ENCODE data around the gene MFAP5. TPM values are rescaled to one million over a fixed set of nuclear protein-coding genes. Genes with fewer than 3 reads are reported as not detected.
"Not testable (repeated sequence)": the region's sequence is repeated elsewhere in the genome, so short reads cannot be mapped to it uniquely, and the experiment has no call there.

The MFAP5 gene
- total RNA-seq, 1 experiment from 2014 or later, result 18.9 TPM

DNA sequence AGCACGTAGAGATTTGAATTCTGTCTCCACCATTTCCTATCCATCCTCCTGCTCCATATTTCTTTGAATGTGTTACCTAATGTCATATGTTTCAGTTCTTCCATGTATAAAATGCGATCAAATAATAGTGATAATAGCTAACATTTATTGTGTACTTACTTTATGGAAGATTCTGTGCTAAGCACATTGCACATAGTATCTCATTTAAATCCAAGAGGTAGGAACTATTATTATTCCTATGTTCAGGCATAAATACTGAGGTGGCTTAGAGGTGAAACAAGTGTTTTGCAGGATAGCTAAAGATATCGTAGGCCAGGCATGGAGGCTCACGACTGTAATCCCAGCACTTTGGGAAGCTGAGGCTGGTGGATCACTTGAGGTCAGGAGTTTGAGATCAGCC lies 32.5 kb downstream of the MFAP5 start:
- Histone ChIP-seq H3K4me3 (no peak overlapping the region), H4K20me1 (ENCODE audit: insufficient read depth) (no peaks in the 10 kb centered on the region), H3K79me2 (ENCODE audit: low read depth) (no peaks in the 10 kb centered on the region), H3K36me3 (ENCODE audit: low read depth) (no peaks in the 10 kb centered on the region), H3K9me2 (ENCODE audit: insufficient read depth) (no peaks in the 10 kb centered on the region), H3K9me3 (ENCODE audit: insufficient read depth, low read depth) (no peaks in the 10 kb centered on the region), H3K27me3 (ENCODE audit: insufficient read depth, low read depth) (peaks cover 2% of the 10 kb centered on the region; the same call in 1 of the 2 replicates), H3K4me1 (replicated peaks; ENCODE audit: insufficient read depth) (no peaks in the 10 kb centered on the region), H3F3A (ENCODE audit: insufficient read depth, low read depth) (no peaks in the 10 kb centered on the region), H2AFZ (no peak overlapping the region), H3K27ac (no peak overlapping the region), H3K4me2 (no peak overlapping the region)
- BruUV-seq (replicated peaks), result no TSS peak
- intact Hi-C loops (cut with micrococcal nuclease; ENCODE audit: unreplicated experiment), result no loop called here
- CTCF ChIA-PET, result no interaction called here
- POLR2A ChIA-PET (ENCODE audit: unreplicated experiment), result no interaction called here
- DNase-seq, result no peak
- TF ChIP-seq, protein P1, sequence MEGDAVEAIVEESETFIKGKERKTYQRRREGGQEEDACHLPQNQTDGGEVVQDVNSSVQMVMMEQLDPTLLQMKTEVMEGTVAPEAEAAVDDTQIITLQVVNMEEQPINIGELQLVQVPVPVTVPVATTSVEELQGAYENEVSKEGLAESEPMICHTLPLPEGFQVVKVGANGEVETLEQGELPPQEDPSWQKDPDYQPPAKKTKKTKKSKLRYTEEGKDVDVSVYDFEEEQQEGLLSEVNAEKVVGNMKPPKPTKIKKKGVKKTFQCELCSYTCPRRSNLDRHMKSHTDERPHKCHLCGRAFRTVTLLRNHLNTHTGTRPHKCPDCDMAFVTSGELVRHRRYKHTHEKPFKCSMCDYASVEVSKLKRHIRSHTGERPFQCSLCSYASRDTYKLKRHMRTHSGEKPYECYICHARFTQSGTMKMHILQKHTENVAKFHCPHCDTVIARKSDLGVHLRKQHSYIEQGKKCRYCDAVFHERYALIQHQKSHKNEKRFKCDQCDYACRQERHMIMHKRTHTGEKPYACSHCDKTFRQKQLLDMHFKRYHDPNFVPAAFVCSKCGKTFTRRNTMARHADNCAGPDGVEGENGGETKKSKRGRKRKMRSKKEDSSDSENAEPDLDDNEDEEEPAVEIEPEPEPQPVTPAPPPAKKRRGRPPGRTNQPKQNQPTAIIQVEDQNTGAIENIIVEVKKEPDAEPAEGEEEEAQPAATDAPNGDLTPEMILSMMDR (conservative IDR thresholded peaks at IDR 0.05), result no peak
- no peak for TF ChIP-seq EZH2 (IDR thresholded peaks at IDR 0.05; ENCODE audit: low read depth)

DNA sequence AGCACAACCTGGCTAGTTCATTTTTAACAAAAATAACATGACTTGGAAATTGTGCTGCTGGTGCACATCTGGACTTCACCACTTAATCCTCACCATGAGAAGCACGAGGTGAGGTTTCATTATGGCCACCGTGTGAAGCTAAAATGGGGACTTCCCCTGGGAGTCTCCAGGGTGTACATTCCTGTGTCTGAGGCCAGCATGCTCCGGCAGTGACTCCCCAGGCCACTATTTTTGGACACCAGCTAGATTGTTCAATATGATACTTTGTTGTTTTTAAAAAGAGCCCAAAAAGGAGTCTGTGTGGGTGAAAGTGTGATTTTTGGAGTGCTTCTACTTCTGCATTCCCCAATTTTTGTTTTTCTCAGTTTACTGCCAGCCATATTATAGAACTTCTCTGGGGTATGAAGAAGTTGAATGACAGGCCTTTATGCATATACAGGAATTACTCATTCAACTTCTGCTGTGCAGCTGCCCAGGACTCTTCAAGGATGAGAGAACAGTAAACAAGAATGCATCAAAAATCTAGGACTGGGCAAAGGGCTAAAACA lies 33.1 kb downstream of the MFAP5 start:
- no peak for DNase-seq
- CTCF ChIA-PET, result no interaction called here
- Histone ChIP-seq H3K4me3 (no peak overlapping the region), H3K36me3 (ENCODE audit: low read depth) (no peaks in the 10 kb centered on the region), H3K79me2 (ENCODE audit: low read depth) (no peaks in the 10 kb centered on the region), H3K4me2 (no peak overlapping the region), H3K27ac (no peak overlapping the region), H3K27me3 (ENCODE audit: insufficient read depth, low read depth) (no peaks in the 10 kb centered on the region), H3K9me3 (ENCODE audit: insufficient read depth, low read depth) (no peaks in the 10 kb centered on the region), H2AFZ (no peak overlapping the region), H4K20me1 (ENCODE audit: insufficient read depth) (no peaks in the 10 kb centered on the region), H3F3A (ENCODE audit: insufficient read depth, low read depth) (no peaks in the 10 kb centered on the region), H3K9me2 (ENCODE audit: insufficient read depth) (no peaks in the 10 kb centered on the region), H3K4me1 (replicated peaks; ENCODE audit: insufficient read depth) (no peaks in the 10 kb centered on the region)
- intact Hi-C loops (cut with micrococcal nuclease; ENCODE audit: unreplicated experiment), result no loop called here
- BruUV-seq (replicated peaks), result no TSS peak
- POLR2A ChIA-PET (ENCODE audit: unreplicated experiment), result no interaction called here
- TF ChIP-seq EZH2 (IDR thresholded peaks at IDR 0.05; ENCODE audit: low read depth), result no peak
- TF ChIP-seq, protein P1 (conservative IDR thresholded peaks at IDR 0.05), result no peak

DNA sequence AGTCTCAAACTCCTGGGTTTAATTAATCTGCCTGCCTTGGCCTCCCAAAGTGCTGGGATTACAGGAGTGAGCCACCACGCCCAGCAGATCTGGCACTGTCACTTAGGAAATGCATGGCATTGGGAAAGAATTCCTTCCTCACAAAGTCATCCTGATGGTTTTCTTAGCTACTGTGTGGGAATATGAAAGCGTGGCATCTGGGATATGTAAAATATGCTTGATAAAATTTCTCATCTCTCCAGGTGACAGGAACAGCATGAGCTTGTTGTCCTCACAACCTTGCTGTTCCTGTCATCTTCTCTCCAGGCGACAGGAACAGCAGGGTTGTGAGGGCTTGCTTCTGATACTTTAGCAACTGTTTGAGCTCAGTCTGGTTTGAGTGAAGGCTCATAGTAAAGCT lies 33.9 kb downstream of the MFAP5 start:
- H2AFZ ChIP-seq, result no peak overlapping the region
- no peaks in the 10 kb centered on the region for H3K9me3 ChIP-seq (ENCODE audit: insufficient read depth, low read depth)
- H3K27me3 ChIP-seq (ENCODE audit: insufficient read depth, low read depth), result no peaks in the 10 kb centered on the region
- no TSS peak for BruUV-seq (replicated peaks)
- TF ChIP-seq EZH2 (IDR thresholded peaks at IDR 0.05; ENCODE audit: low read depth), result no peak
- TF ChIP-seq, protein P1 (conservative IDR thresholded peaks at IDR 0.05), result no peak
- intact Hi-C loops (cut with micrococcal nuclease; ENCODE audit: unreplicated experiment), result no loop called here
- no peaks in the 10 kb centered on the region for H3F3A ChIP-seq (ENCODE audit: insufficient read depth, low read depth)
- H3K27ac ChIP-seq, result no peak overlapping the region
- no peaks in the 10 kb centered on the region for H3K79me2 ChIP-seq (ENCODE audit: low read depth)
- no peak overlapping the region for H3K4me3 ChIP-seq
- H3K4me1 ChIP-seq (replicated peaks; ENCODE audit: insufficient read depth), result no peaks in the 10 kb centered on the region
- no peaks in the 10 kb centered on the region for H3K9me2 ChIP-seq (ENCODE audit: insufficient read depth)
- no peak for DNase-seq
- ChIA-PET POLR2A (ENCODE audit: unreplicated experiment) (no interaction called here), CTCF (no interaction called here)
- no peak overlapping the region for H3K4me2 ChIP-seq
- H4K20me1 ChIP-seq (ENCODE audit: insufficient read depth), result no peaks in the 10 kb centered on the region
- H3K36me3 ChIP-seq (ENCODE audit: low read depth), result no peaks in the 10 kb centered on the region

DNA sequence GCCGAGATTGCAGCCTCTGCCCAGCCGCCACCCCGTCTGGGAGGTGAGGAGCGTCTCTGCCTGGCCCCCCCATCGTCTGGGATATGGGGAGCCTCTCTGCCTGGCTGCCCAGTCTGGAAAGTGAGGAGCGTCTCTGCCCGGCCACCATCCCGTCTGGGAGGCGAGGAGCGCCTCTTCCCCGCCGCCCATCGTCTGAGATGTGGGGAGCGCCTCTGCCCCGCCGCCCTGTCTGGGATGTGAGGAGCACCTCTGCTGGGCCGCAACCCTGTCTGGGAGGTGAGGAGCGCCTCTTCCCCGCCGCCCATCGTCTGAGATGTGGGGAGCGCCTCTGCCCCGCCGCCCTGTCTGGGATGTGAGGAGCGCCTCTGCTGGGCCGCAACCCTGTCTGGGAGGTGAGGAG lies 37.9 kb downstream of the MFAP5 start:
- H3K9me2 ChIP-seq (ENCODE audit: insufficient read depth); intact Hi-C loops (cut with micrococcal nuclease; ENCODE audit: unreplicated experiment); H4K20me1 ChIP-seq (ENCODE audit: insufficient read depth); H3K27me3 ChIP-seq (ENCODE audit: insufficient read depth, low read depth); H3K9me3 ChIP-seq (ENCODE audit: insufficient read depth, low read depth); CTCF ChIA-PET; BruUV-seq (replicated peaks); H3K27ac ChIP-seq; DNase-seq; H3K36me3 ChIP-seq (ENCODE audit: low read depth); H3K4me3 ChIP-seq; H2AFZ ChIP-seq; H3K4me1 ChIP-seq (replicated peaks; ENCODE audit: insufficient read depth); H3F3A ChIP-seq (ENCODE audit: insufficient read depth, low read depth); H3K79me2 ChIP-seq (ENCODE audit: low read depth); H3K4me2 ChIP-seq; POLR2A ChIA-PET (ENCODE audit: unreplicated experiment): not testable (repeated sequence)

Data from PC-9 (cell line).